ENCODE results near the gene PCSK5.

PCSK5 gene

GRCh38 chr9:76231001-76231400 is 340.5 kb downstream of the PCSK5 start:
- Histone ChIP-seq H3K27ac (ENCODE audit: low read depth, low read length) (no peak overlapping the region), H3K27me3 (ENCODE audit: control insufficient read depth, insufficient read depth, low read length) (no peaks in the 10 kb centered on the region), H3K9ac (ENCODE audit: low read depth, low read length) (no peak overlapping the region), H3K9me3 (ENCODE audit: control insufficient read depth, insufficient read depth, low read length) (no peaks in the 10 kb centered on the region), H3K36me3 (ENCODE audit: control insufficient read depth, insufficient read depth, low read length) (no peaks in the 10 kb centered on the region), H3K4me3 (ENCODE audit: low read depth, low read length) (no peak overlapping the region), H3K4me1 (ENCODE audit: control insufficient read depth, insufficient read depth, low read length) (no peaks in the 10 kb centered on the region)

GRCh38 chr9:76232861-76233489 is 342.5 kb downstream of the PCSK5 start:
- Histone ChIP-seq H3K27me3 (ENCODE audit: control insufficient read depth, insufficient read depth, low read length) (no peaks in the 10 kb centered on the region), H3K27ac (ENCODE audit: low read depth, low read length) (no peak overlapping the region), H3K9me3 (ENCODE audit: control insufficient read depth, insufficient read depth, low read length) (no peaks in the 10 kb centered on the region), H3K4me3 (ENCODE audit: low read depth, low read length) (no peak overlapping the region), H3K4me1 (ENCODE audit: control insufficient read depth, insufficient read depth, low read length) (no peaks in the 10 kb centered on the region), H3K9ac (ENCODE audit: low read depth, low read length) (no peak overlapping the region), H3K36me3 (ENCODE audit: control insufficient read depth, insufficient read depth, low read length) (no peaks in the 10 kb centered on the region)

GRCh38 chr9:76240578-76240977 is 350.1 kb downstream of the PCSK5 start:
- Histone ChIP-seq H3K27me3 (ENCODE audit: control insufficient read depth, insufficient read depth, low read length) (no peaks in the 10 kb centered on the region), H3K9me3 (ENCODE audit: control insufficient read depth, insufficient read depth, low read length) (no peaks in the 10 kb centered on the region), H3K36me3 (ENCODE audit: control insufficient read depth, insufficient read depth, low read length) (no peaks in the 10 kb centered on the region), H3K9ac (ENCODE audit: low read depth, low read length) (no peak overlapping the region), H3K4me3 (ENCODE audit: low read depth, low read length) (no peak overlapping the region), H3K27ac (ENCODE audit: low read depth, low read length) (no peak overlapping the region), H3K4me1 (ENCODE audit: control insufficient read depth, insufficient read depth, low read length) (no peaks in the 10 kb centered on the region)

- Histone ChIP-seq H3K27me3 (ENCODE audit: control insufficient read depth, insufficient read depth, low read length) (no peaks in the 10 kb centered on the region), H3K27ac (ENCODE audit: low read depth, low read length) (no peak overlapping the region), H3K4me3 (ENCODE audit: low read depth, low read length) (no peak overlapping the region)
Observed at GRCh38 chr9:76245518-76245917, 355.0 kb downstream of the PCSK5 start.

GRCh38 chr9:76246680-76247079 is 356.2 kb downstream of the PCSK5 start:
- Histone ChIP-seq H3K27ac (ENCODE audit: low read depth, low read length) (no peak overlapping the region), H3K27me3 (ENCODE audit: control insufficient read depth, insufficient read depth, low read length) (no peaks in the 10 kb centered on the region), H3K36me3 (ENCODE audit: control insufficient read depth, insufficient read depth, low read length) (no peaks in the 10 kb centered on the region), H3K9me3 (ENCODE audit: control insufficient read depth, insufficient read depth, low read length) (no peaks in the 10 kb centered on the region), H3K4me1 (ENCODE audit: control insufficient read depth, insufficient read depth, low read length) (no peaks in the 10 kb centered on the region), H3K9ac (ENCODE audit: low read depth, low read length) (no peak overlapping the region), H3K4me3 (ENCODE audit: low read depth, low read length) (no peak overlapping the region)

More at GRCh38 chr9:76245518-76245917, 355.0 kb downstream of the PCSK5 start:
- H3K4me1 ChIP-seq (ENCODE audit: control insufficient read depth, insufficient read depth, low read length), result no peaks in the 10 kb centered on the region
- H3K9ac ChIP-seq (ENCODE audit: low read depth, low read length), result no peak overlapping the region
- H3K9me3 ChIP-seq (ENCODE audit: control insufficient read depth, insufficient read depth, low read length), result no peaks in the 10 kb centered on the region
- H3K36me3 ChIP-seq (ENCODE audit: control insufficient read depth, insufficient read depth, low read length), result no peaks in the 10 kb centered on the region

GRCh38 chr9:76247426-76247825 is 357.0 kb downstream of the PCSK5 start:
- Histone ChIP-seq H3K36me3 (ENCODE audit: control insufficient read depth, insufficient read depth, low read length) (no peaks in the 10 kb centered on the region), H3K27ac (ENCODE audit: low read depth, low read length) (no peak overlapping the region), H3K4me3 (ENCODE audit: low read depth, low read length) (no peak overlapping the region), H3K9ac (ENCODE audit: low read depth, low read length) (no peak overlapping the region), H3K4me1 (ENCODE audit: control insufficient read depth, insufficient read depth, low read length) (no peaks in the 10 kb centered on the region), H3K27me3 (ENCODE audit: control insufficient read depth, insufficient read depth, low read length) (no peaks in the 10 kb centered on the region), H3K9me3 (ENCODE audit: control insufficient read depth, insufficient read depth, low read length) (no peaks in the 10 kb centered on the region)

- Histone ChIP-seq H3K9me3 (ENCODE audit: control insufficient read depth, insufficient read depth, low read length) (no peaks in the 10 kb centered on the region), H3K4me1 (ENCODE audit: control insufficient read depth, insufficient read depth, low read length) (no peaks in the 10 kb centered on the region), H3K27ac (ENCODE audit: low read depth, low read length) (no peak overlapping the region), H3K27me3 (ENCODE audit: control insufficient read depth, insufficient read depth, low read length) (no peaks in the 10 kb centered on the region), H3K9ac (ENCODE audit: low read depth, low read length) (no peak overlapping the region), H3K4me3 (ENCODE audit: low read depth, low read length) (no peak overlapping the region), H3K36me3 (ENCODE audit: control insufficient read depth, insufficient read depth, low read length) (no peaks in the 10 kb centered on the region)
Observed at GRCh38 chr9:76249309-76249708, 358.8 kb downstream of the PCSK5 start.

- no peaks in the 10 kb centered on the region for H3K4me1 ChIP-seq (ENCODE audit: control insufficient read depth, insufficient read depth, low read length)
- H3K36me3 ChIP-seq (ENCODE audit: control insufficient read depth, insufficient read depth, low read length), result no peaks in the 10 kb centered on the region
- no peak overlapping the region for H3K27ac ChIP-seq (ENCODE audit: low read depth, low read length)
- H3K9ac ChIP-seq (ENCODE audit: low read depth, low read length), result no peak overlapping the region
- H3K4me3 ChIP-seq (ENCODE audit: low read depth, low read length), result no peak overlapping the region
- no peaks in the 10 kb centered on the region for H3K27me3 ChIP-seq (ENCODE audit: control insufficient read depth, insufficient read depth, low read length)
- no peaks in the 10 kb centered on the region for H3K9me3 ChIP-seq (ENCODE audit: control insufficient read depth, insufficient read depth, low read length)
Observed at GRCh38 chr9:76255781-76256455, 365.4 kb downstream of the PCSK5 start.

- Histone ChIP-seq H3K27me3 (ENCODE audit: control insufficient read depth, insufficient read depth, low read length) (no peaks in the 10 kb centered on the region), H3K4me3 (ENCODE audit: low read depth, low read length) (no peak overlapping the region), H3K36me3 (ENCODE audit: control insufficient read depth, insufficient read depth, low read length) (no peaks in the 10 kb centered on the region), H3K9ac (ENCODE audit: low read depth, low read length) (no peak overlapping the region), H3K9me3 (ENCODE audit: control insufficient read depth, insufficient read depth, low read length) (no peaks in the 10 kb centered on the region), H3K4me1 (ENCODE audit: control insufficient read depth, insufficient read depth, low read length) (no peaks in the 10 kb centered on the region), H3K27ac (ENCODE audit: low read depth, low read length) (no peak overlapping the region)
Observed at GRCh38 chr9:76257311-76257710, 366.8 kb downstream of the PCSK5 start.

GRCh38 chr9:76266649-76267283 is 376.3 kb downstream of the PCSK5 start:
- Histone ChIP-seq H3K4me1 (ENCODE audit: control insufficient read depth, insufficient read depth, low read length) (no peaks in the 10 kb centered on the region), H3K9ac (ENCODE audit: low read depth, low read length) (no peak overlapping the region), H3K9me3 (ENCODE audit: control insufficient read depth, insufficient read depth, low read length) (peaks cover 3% of the 10 kb centered on the region; the same call in 1 of the 2 replicates)

GRCh38 chr9:76267284-76267652 is 376.8 kb downstream of the PCSK5 start:
- Histone ChIP-seq H3K4me3 (ENCODE audit: low read depth, low read length) (no peak overlapping the region), H3K27ac (ENCODE audit: low read depth, low read length) (peak overlapping the region; percentile 51), H3K36me3 (ENCODE audit: control insufficient read depth, insufficient read depth, low read length) (no peaks in the 10 kb centered on the region), H3K27me3 (ENCODE audit: control insufficient read depth, insufficient read depth, low read length) (no peaks in the 10 kb centered on the region), H3K9me3 (ENCODE audit: control insufficient read depth, insufficient read depth, low read length) (peaks cover 3% of the 10 kb centered on the region; the same call in 1 of the 2 replicates), H3K4me1 (ENCODE audit: control insufficient read depth, insufficient read depth, low read length) (no peaks in the 10 kb centered on the region), H3K9ac (ENCODE audit: low read depth, low read length) (no peak overlapping the region)

More at GRCh38 chr9:76266649-76267283, 376.3 kb downstream of the PCSK5 start:
- H3K36me3 ChIP-seq (ENCODE audit: control insufficient read depth, insufficient read depth, low read length), result no peaks in the 10 kb centered on the region
- H3K4me3 ChIP-seq (ENCODE audit: low read depth, low read length), result no peak overlapping the region
- H3K27ac ChIP-seq (ENCODE audit: low read depth, low read length), result peak overlapping the region; percentile 51
- H3K27me3 ChIP-seq (ENCODE audit: control insufficient read depth, insufficient read depth, low read length), result no peaks in the 10 kb centered on the region
